Peyer's patch (tissue), 4 donors: ENCODE measurements around the gene HMCN1. TPM values are rescaled to one million over a fixed set of nuclear protein-coding genes. Genes with fewer than 3 reads are reported as not detected.

Experiments
- DNase-seq, 3 donors: peaks; one replicate each; pipeline ENCODE4 v3.0.0-alpha.2; 2017 to 2019
- H3K27ac ChIP-seq, 4 donors: fragments of 200-600 bp; sonication (generic); one replicate each; pipeline ENCODE4 v1.5.1; 2016 to 2019
- H3K27me3 ChIP-seq, 2 donors: fragments of 200-600 bp; sonication (generic); one replicate each; pipeline ENCODE4 v1.5.1; 2019
- H3K36me3 ChIP-seq, 3 donors: fragments of 200-600 bp; sonication (generic); one replicate each; pipeline ENCODE4 v1.5.1; 2016 to 2019
- H3K4me1 ChIP-seq, 4 donors: fragments of 200-600 bp; sonication (generic); one replicate each; pipeline ENCODE4 v1.5.1; 2016 to 2019
- H3K4me3 ChIP-seq, 4 donors: fragments of 200-600 bp; sonication (generic); 1 replicate in 3 of 4; 2 replicates in 1 of 4; pipeline ENCODE4 v1.5.1; 2016 to 2019; ENCODE audit warnings: mild to moderate bottlenecking in 1 of 4
- H3K9me3 ChIP-seq, 4 donors: fragments of 200-600 bp; sonication (generic); one replicate each; pipeline ENCODE4 v1.5.1; 2016 to 2019; ENCODE audit warnings: mild to moderate bottlenecking in 1 of 4
- CTCF ChIP-seq, 6 experiments: fragments of 450-650 bp in 4 of 6; fragments of 200-600 bp in 2 of 6; sonication (generic) in 1 of 6; IDR thresholded peaks; one replicate each; pipeline ENCODE4 v1.5.1; 2017 to 2019; ENCODE audit warnings: antibody characterized with exemption in 6 of 6, mild to moderate bottlenecking in 3 of 6, moderate library complexity in 1 of 6
- POLR2A ChIP-seq, 2 donors: fragments of 450-650 bp; IDR thresholded peaks; one replicate each; pipeline ENCODE4 v1.5.1; 2017; ENCODE audit warnings: antibody characterized with exemption in 2 of 2, mild to moderate bottlenecking in 2 of 2, moderate library complexity in 2 of 2
- total RNA-seq, 4 donors: library from RNA; depleted of rRNA; stranded (reverse); fragments of >200 nt; gene quantifications; one replicate each; pipeline ENCODE4 v1.1.0, GENCODE V29; 2016

HMCN1 gene
- 10 to 100 TPM in 2 of 4 donors, 1 to 10 TPM in 2; 1.5 to 18.2 (median 7.1) TPM for total RNA-seq

DNA sequence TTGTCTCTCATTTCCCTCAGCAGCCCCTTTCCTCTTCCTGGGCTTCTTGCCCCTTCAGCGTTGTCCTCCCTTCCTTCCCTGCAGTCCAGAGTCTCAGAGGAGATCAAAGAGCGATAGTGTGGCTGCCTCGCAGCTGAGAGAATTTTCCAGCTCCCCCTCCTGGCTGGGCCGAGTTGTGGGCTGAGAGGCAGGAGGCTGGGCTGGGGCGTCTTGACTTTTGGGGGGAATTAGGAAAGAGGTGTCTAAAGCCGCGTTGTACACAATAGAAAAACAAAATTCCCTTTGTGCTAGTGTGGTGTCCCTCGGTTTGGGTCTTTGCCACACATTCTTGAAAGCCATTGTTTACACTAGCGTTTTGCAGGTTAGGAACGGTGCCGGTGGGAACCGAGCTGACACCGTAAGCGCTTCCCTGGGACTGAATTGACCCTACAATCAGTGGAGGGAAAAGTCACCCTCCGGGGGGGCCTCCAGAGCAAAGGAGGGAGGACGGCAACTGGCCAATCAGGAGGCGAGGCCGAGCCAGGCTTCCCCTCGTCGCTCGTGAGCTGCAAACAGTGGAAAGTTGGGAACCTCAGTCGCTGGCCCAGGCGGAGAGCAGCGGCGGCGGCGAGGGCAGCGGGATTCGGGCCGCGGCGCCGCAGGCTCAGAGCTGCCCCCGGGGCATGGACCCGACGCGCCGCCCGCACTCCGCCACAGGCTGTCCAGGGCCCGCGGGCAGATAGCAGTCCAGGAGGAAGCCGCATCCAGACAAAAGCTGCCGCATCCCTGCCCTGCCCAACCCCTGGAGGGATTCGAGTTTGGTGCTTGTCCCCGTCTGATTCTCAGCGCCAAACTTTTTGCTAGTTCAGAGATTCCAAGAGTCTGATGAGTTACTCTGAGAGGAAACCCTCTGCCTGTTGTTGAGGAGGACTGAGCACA, at the start of gene HMCN1:
Gene HMCN1 (plus strand): TSS at position 574 of the 918 bp plus-strand sequence. CDS start 389 bp downstream, outside the sequence.
- H3K4me3 ChIP-seq, result peak within 1 kb of the TSS; percentile 4 to 57 (median 39)
- H3K27ac ChIP-seq, result peak within 1 kb of the TSS in 2 of 4 donors; percentile 65 to 72
- DNase-seq, result peak in 2 of 3 donors; percentile 65 to 68
- H3K27me3 ChIP-seq, result no peaks in the 10 kb centered on the region
- H3K4me1 ChIP-seq, result peaks cover 0 to 3% (median 0%) of the 10 kb centered on the region in 4 donors
- peak in 1 of 6 experiments; percentile 32 for TF ChIP-seq CTCF (IDR thresholded peaks at IDR 0.05)
- no peak for TF ChIP-seq POLR2A (IDR thresholded peaks at IDR 0.05)
- no peaks in the 10 kb centered on the region for H3K36me3 ChIP-seq
- H3K9me3 ChIP-seq, result no peaks in the 10 kb centered on the region

DNA sequence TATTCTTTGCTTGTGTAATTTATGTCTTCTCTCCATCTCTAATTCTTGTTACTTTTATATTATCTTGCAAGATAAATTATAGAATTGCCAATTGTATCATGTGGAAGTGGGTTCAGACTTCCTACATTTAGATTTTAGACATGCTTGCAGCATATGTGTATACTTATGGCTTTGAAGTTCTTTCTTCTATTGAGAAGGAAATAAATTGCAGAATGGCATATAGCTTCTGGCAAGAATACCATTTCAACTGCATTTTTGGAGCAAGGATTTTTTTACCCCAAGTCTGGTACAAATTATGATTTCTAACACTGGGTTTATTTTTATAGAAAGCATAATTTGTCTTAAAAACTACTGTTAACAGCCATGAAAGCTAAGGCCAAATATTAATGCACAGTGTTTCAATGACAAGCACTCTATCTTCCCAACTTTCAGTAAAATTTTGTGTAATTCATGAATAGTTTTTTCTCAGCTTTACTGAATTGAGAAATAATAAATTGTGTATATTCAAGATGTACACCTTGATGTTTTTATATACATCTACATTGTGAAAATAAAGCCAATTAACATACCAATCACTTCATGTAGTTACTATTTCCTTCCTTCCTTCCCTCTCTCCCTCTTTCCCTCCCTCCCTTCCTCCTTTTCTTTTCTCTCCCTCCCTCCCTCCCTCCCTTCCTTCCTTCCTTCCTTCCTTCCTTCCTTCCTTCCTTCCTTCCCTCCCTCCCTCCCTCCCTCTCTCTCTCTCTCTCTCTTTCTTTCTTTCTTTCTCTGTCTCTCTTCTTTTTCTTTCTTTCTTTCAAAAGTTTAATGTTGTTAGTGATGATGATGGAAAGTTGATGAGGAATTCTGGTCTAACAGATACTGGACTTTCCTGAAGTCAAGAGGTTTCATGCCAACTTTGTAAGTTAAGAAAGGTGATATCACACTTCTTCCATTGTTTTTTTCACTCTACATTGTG, 47.1 kb upstream of the HMCN1 start:
- no peak overlapping the region for H3K4me3 ChIP-seq
- TF ChIP-seq CTCF (IDR thresholded peaks at IDR 0.05) (no peak), POLR2A (IDR thresholded peaks at IDR 0.05) (no peak)
- no peaks in the 10 kb centered on the region for H3K9me3 ChIP-seq
- H3K4me1 ChIP-seq, result no peaks in the 10 kb centered on the region
- no peak overlapping the region for H3K27ac ChIP-seq
- no peaks in the 10 kb centered on the region for H3K27me3 ChIP-seq
- no peak for DNase-seq
- no peaks in the 10 kb centered on the region for H3K36me3 ChIP-seq

GRCh38 chr1:185690527-185690926, 43.7 kb upstream of the HMCN1 start:
- H3K4me1 ChIP-seq, result peaks cover 0 to 11% (median 2%) of the 10 kb centered on the region in 4 donors
- no peaks in the 10 kb centered on the region for H3K36me3 ChIP-seq
- H3K4me3 ChIP-seq, result no peak overlapping the region
- TF ChIP-seq POLR2A (IDR thresholded peaks at IDR 0.05) (no peak), CTCF (IDR thresholded peaks at IDR 0.05) (no peak)
- H3K27me3 ChIP-seq, result no peaks in the 10 kb centered on the region
- H3K9me3 ChIP-seq, result no peaks in the 10 kb centered on the region
- DNase-seq, result no peak
- no peak overlapping the region for H3K27ac ChIP-seq

- TF ChIP-seq POLR2A (IDR thresholded peaks at IDR 0.05), result no peak
- TF ChIP-seq CTCF (IDR thresholded peaks at IDR 0.05), result no peak
- Histone ChIP-seq H3K27ac (peak overlapping the region; percentile 38 to 70 (median 58)), H3K4me1 (peaks cover 0 to 11% (median 2%) of the 10 kb centered on the region in 4 donors), H3K36me3 (no peaks in the 10 kb centered on the region), H3K4me3 (peak overlapping the region in 3 of 4 donors; percentile 2 to 38 (median 35)), H3K27me3 (no peaks in the 10 kb centered on the region), H3K9me3 (no peaks in the 10 kb centered on the region)
- no peak for DNase-seq
These were observed 40.5 kb upstream of the HMCN1 start for GRCh38 chr1:185693654-185694053.

GRCh38 chr1:185694081-185694480, 40.1 kb upstream of the HMCN1 start:
- Histone ChIP-seq H3K4me3 (peak overlapping the region in 3 of 4 donors; percentile 2 to 38 (median 35)), H3K4me1 (peaks cover 0 to 11% (median 2%) of the 10 kb centered on the region in 4 donors), H3K9me3 (no peaks in the 10 kb centered on the region), H3K27ac (peak overlapping the region; percentile 38 to 70 (median 58)), H3K27me3 (no peaks in the 10 kb centered on the region), H3K36me3 (no peaks in the 10 kb centered on the region)
- TF ChIP-seq CTCF (IDR thresholded peaks at IDR 0.05) (no peak), POLR2A (IDR thresholded peaks at IDR 0.05) (no peak)
- DNase-seq, result peak in 2 of 3 donors; percentile 47 to 66
